Measurements from ENCODE around the gene UBXN11.
"Not testable (repeated sequence)": the region's sequence is repeated elsewhere in the genome, so short reads cannot be mapped to it uniquely, and the experiment has no call there.

The UBXN11 gene

GRCh38 chr1:26300578-26301275, 5.7 kb downstream of the UBXN11 start:
- no peak for DNase-seq

GRCh38 chr1:26297791-26298124, 8.7 kb downstream of the UBXN11 start:
- DNase-seq: no peak

GRCh38 chr1:26297057-26297790, 9.2 kb downstream of the UBXN11 start:
- DNase-seq: no peak

- DNase-seq: no peak
These were observed 9.9 kb downstream of the UBXN11 start for GRCh38 chr1:26296340-26297056.

GRCh38 chr1:26295194-26296138, 11.0 kb downstream of the UBXN11 start:
- no peak for DNase-seq

GRCh38 chr1:26293911-26294463, 12.4 kb downstream of the UBXN11 start:
- DNase-seq: no peak

- DNase-seq: not testable (repeated sequence)
These were observed 13.7 kb downstream of the UBXN11 start for GRCh38 chr1:26292735-26293134.

- no peak for DNase-seq
These were observed 14.5 kb downstream of the UBXN11 start for GRCh38 chr1:26291939-26292338.

GRCh38 chr1:26291433-26291832, 15.0 kb downstream of the UBXN11 start:
- DNase-seq: no peak

- no peak for DNase-seq
These were observed 15.6 kb downstream of the UBXN11 start for GRCh38 chr1:26290882-26291261.

GRCh38 chr1:26290122-26290881, 16.1 kb downstream of the UBXN11 start:
- DNase-seq: no peak

GRCh38 chr1:26289158-26290059, 17.0 kb downstream of the UBXN11 start:
- peak; percentile 21 for DNase-seq

- DNase-seq: peak; percentile 41
These were observed 18.0 kb downstream of the UBXN11 start for GRCh38 chr1:26288311-26288941.

- no peak for DNase-seq
These were observed 18.6 kb downstream of the UBXN11 start for GRCh38 chr1:26287811-26288210.

- DNase-seq: peak; percentile 71
These were observed 19.3 kb downstream of the UBXN11 start for GRCh38 chr1:26287033-26287711.

- no peak for DNase-seq
These were observed 20.4 kb downstream of the UBXN11 start for GRCh38 chr1:26286064-26286416.

- DNase-seq: peak; percentile 24
These were observed 20.9 kb downstream of the UBXN11 start for GRCh38 chr1:26285366-26286063.

GRCh38 chr1:26284597-26285347, 21.7 kb downstream of the UBXN11 start:
- DNase-seq: peak; percentile 86

Measured in NK-92 treated with Interleukin-12 subunit alpha and Interleukin-12 subunit beta, amount 100 ng/mL, for 24 hours (cell line).